WTC11 (cell line): Measurements from ENCODE around the gene ZNF445. TPM values are rescaled to one million over a fixed set of nuclear protein-coding genes. Genes with fewer than 3 reads are reported as not detected.
"Not testable (repeated sequence)": the region's sequence is repeated elsewhere in the genome, so short reads cannot be mapped to it uniquely, and the experiment has no call there.

ENCODE experiments used
- ATAC-seq: fragments of 200-7000 bp; cut with Tn5 transposase; 2 replicates; pipeline ENCODE4 v1.10.0; 2021; ENCODE audit warnings: mild to moderate bottlenecking, moderate library complexity
- CTCF ChIA-PET: fragments of 300-600 bp; sonication (Branson Sonifier 250); formaldehyde crosslinking; loops from one replicate; lab custom pipeline; 2021; ENCODE audit warnings: antibody characterized with exemption; lab: Charles Lee
- POLR2A ChIA-PET: fragments of 350-600 bp; sonication (Branson Sonifier 250); formaldehyde crosslinking; loops from one replicate; lab custom pipeline; 2021; ENCODE audit warnings: antibody characterized with exemption; lab: Charles Lee
- DNase-seq: peaks from one replicate; pipeline ENCODE4 v3.0.0; 2021; ENCODE audit warnings: low spot score
- H3K27ac Mint-ChIP-seq: 2 replicates; pipeline ENCODE4 v1.8.0; 2021; ENCODE audit warnings: mixed read lengths
- H3K27me3 Mint-ChIP-seq: 2 replicates; pipeline ENCODE4 v1.8.0; 2021; ENCODE audit warnings: low read depth, mild to moderate bottlenecking, moderate library complexity, mixed read lengths
- H3K36me3 Mint-ChIP-seq: 2 replicates; pipeline ENCODE4 v1.8.0; 2021; ENCODE audit warnings: mixed read lengths
- H3K4me1 Mint-ChIP-seq: 2 replicates; pipeline ENCODE4 v1.8.0; 2022; ENCODE audit warnings: mixed read lengths
- H3K4me3 Mint-ChIP-seq: 2 replicates; pipeline ENCODE4 v1.8.0; 2021; ENCODE audit warnings: mild to moderate bottlenecking, moderate library complexity, mixed read lengths
- H3K9me3 Mint-ChIP-seq: 2 replicates; pipeline ENCODE4 v1.8.0; 2021; ENCODE audit warnings: mixed read lengths
- CREM ChIP-seq: sonication (generic); formaldehyde crosslinking; IDR thresholded peaks from 2 replicates; pipeline ENCODE4 v1.8.1; 2022; ENCODE audit warnings: mild to moderate bottlenecking, missing genetic modification reagents, moderate library complexity
- ETV6 ChIP-seq: sonication (generic); formaldehyde crosslinking; IDR thresholded peaks from 2 replicates; pipeline ENCODE4 v1.8.1; 2022; ENCODE audit warnings: mild to moderate bottlenecking, missing genetic modification reagents
- FOXP1 ChIP-seq: sonication (generic); formaldehyde crosslinking; IDR thresholded peaks from 2 replicates; pipeline ENCODE4 v1.8.0; 2022; ENCODE audit warnings: missing genetic modification reagents, mild to moderate bottlenecking, moderate library complexity, borderline replicate concordance
- NFATC4 ChIP-seq: fragments of 250-450 bp; sonication (Bioruptor Pico); IDR thresholded peaks from 2 replicates; pipeline ENCODE4 v1.9.0; 2021; ENCODE audit warnings: mild to moderate bottlenecking
- NFE2L1 ChIP-seq: sonication (generic); formaldehyde crosslinking; IDR thresholded peaks from 2 replicates; pipeline ENCODE4 v1.8.1; 2023; ENCODE audit warnings: missing genetic modification reagents
- NR1H2 ChIP-seq: sonication (generic); formaldehyde crosslinking; IDR thresholded peaks from 2 replicates; pipeline ENCODE4 v1.9.0; 2021; ENCODE audit warnings: mild to moderate bottlenecking, moderate library complexity, missing genetic modification reagents
- PRDM15 ChIP-seq: sonication (generic); formaldehyde crosslinking; IDR thresholded peaks from 2 replicates; pipeline ENCODE4 v1.8.0; 2022; ENCODE audit warnings: missing genetic modification reagents
- PRRX2 ChIP-seq: fragments of 250-450 bp; sonication (Bioruptor Pico); IDR thresholded peaks from 2 replicates; pipeline ENCODE4 v1.8.0; 2021; ENCODE audit warnings: mild to moderate bottlenecking
- ZBTB21 ChIP-seq: sonication (generic); formaldehyde crosslinking; IDR thresholded peaks from 2 replicates; pipeline ENCODE4 v1.8.1; 2023; ENCODE audit warnings: mild to moderate bottlenecking, missing genetic modification reagents, borderline replicate concordance
- ZMAT4 ChIP-seq: fragments of 250-450 bp; sonication (Bioruptor Pico); IDR thresholded peaks from 2 replicates; pipeline ENCODE4 v1.9.0; 2021; ENCODE audit warnings: mild to moderate bottlenecking
- ZNF281 ChIP-seq: sonication (generic); formaldehyde crosslinking; IDR thresholded peaks from 2 replicates; pipeline ENCODE4 v1.8.0; 2023; ENCODE audit warnings: mild to moderate bottlenecking, missing genetic modification reagents
- ZNF671 ChIP-seq: fragments of 250-450 bp; sonication (Bioruptor Pico); IDR thresholded peaks from 2 replicates; pipeline ENCODE4 v1.8.0; 2021; ENCODE audit warnings: mild to moderate bottlenecking
- total RNA-seq: library from RNA; stranded (reverse); gene quantifications from 3 replicates; pipeline ENCODE4 v1.2.3, GENCODE V29; 2021
- TF ChIP-seq, protein P1 (sequence below): sonication (generic); formaldehyde crosslinking; IDR thresholded peaks from 2 replicates; pipeline ENCODE4 v1.8.0; 2022; ENCODE audit warnings: mild to moderate bottlenecking, missing genetic modification reagents
- TF ChIP-seq, protein P2 (sequence below): sonication (generic); formaldehyde crosslinking; IDR thresholded peaks from 2 replicates; pipeline ENCODE4 v1.8.1; 2022; ENCODE audit warnings: missing genetic modification reagents, borderline replicate concordance
- TF ChIP-seq, protein P3 (sequence below): sonication (generic); formaldehyde crosslinking; IDR thresholded peaks from 2 replicates; pipeline ENCODE4 v1.8.0; 2022; ENCODE audit warnings: mild to moderate bottlenecking, missing genetic modification reagents
- TF ChIP-seq, protein P4 (sequence below): sonication (generic); formaldehyde crosslinking; IDR thresholded peaks from 2 replicates; pipeline ENCODE4 v1.8.1; 2022; ENCODE audit warnings: low read depth, missing genetic modification reagents, borderline replicate concordance

ZNF445 gene
- total RNA-seq, 1 experiment from 2014 or later = 20.3 TPM

- DNase-seq = peak; percentile 16
- H3K27me3 Mint-ChIP-seq = no peaks in the 10 kb centered on the region
- H3K4me1 Mint-ChIP-seq = peaks cover 21% of the 10 kb centered on the region
- peak overlapping the region; percentile 89 for H3K27ac Mint-ChIP-seq
- ChIA-PET POLR2A (interaction anchor here (0.7 kb wide), 2 partner anchors 13 to 147 kb away, joined by 3 to 9 read pairs; no protein-coding TSS in a partner anchor), CTCF (no interaction called here)
- peaks cover 9% of the 10 kb centered on the region for H3K36me3 Mint-ChIP-seq
- peak overlapping the region; percentile 42; the same call in 1 of the 2 replicates for H3K4me3 Mint-ChIP-seq
- H3K9me3 Mint-ChIP-seq = no peaks in the 10 kb centered on the region
- TF ChIP-seq CREM = no peak
- no peak for TF ChIP-seq FOXP1 (CRISPR knock-in tag)
- TF ChIP-seq ZNF671 (CRISPR knock-in tag) = no peak
- TF ChIP-seq NFATC4 (CRISPR knock-in tag) = no peak
- TF ChIP-seq, protein P1, sequence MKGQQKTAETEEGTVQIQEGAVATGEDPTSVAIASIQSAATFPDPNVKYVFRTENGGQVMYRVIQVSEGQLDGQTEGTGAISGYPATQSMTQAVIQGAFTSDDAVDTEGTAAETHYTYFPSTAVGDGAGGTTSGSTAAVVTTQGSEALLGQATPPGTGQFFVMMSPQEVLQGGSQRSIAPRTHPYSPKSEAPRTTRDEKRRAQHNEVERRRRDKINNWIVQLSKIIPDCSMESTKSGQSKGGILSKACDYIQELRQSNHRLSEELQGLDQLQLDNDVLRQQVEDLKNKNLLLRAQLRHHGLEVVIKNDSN (CRISPR knock-in tag) = no peak
- no peak for TF ChIP-seq PRDM15 (CRISPR knock-in tag)
- TF ChIP-seq, protein P2, sequence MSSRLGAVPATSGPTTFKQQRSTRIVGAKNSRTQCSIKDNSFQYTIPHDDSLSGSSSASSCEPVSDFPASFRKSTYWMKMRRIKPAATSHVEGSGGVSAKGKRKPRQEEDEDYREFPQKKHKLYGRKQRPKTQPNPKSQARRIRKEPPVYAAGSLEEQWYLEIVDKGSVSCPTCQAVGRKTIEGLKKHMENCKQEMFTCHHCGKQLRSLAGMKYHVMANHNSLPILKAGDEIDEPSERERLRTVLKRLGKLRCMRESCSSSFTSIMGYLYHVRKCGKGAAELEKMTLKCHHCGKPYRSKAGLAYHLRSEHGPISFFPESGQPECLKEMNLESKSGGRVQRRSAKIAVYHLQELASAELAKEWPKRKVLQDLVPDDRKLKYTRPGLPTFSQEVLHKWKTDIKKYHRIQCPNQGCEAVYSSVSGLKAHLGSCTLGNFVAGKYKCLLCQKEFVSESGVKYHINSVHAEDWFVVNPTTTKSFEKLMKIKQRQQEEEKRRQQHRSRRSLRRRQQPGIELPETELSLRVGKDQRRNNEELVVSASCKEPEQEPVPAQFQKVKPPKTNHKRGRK (CRISPR knock-in tag) = no peak
- no peak for TF ChIP-seq ZMAT4
- no peak for TF ChIP-seq NFE2L1
- TF ChIP-seq ETV6 (CRISPR knock-in tag) = no peak
- TF ChIP-seq, protein P3, sequence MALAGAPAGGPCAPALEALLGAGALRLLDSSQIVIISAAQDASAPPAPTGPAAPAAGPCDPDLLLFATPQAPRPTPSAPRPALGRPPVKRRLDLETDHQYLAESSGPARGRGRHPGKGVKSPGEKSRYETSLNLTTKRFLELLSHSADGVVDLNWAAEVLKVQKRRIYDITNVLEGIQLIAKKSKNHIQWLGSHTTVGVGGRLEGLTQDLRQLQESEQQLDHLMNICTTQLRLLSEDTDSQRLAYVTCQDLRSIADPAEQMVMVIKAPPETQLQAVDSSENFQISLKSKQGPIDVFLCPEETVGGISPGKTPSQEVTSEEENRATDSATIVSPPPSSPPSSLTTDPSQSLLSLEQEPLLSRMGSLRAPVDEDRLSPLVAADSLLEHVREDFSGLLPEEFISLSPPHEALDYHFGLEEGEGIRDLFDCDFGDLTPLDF (CRISPR knock-in tag) = no peak
- peak; percentile 61 for ATAC-seq
Observed at GRCh38 chr3:44468572-44469520, 8.6 kb downstream of the ZNF445 start.

- H3K27me3 Mint-ChIP-seq, DNase-seq, ATAC-seq, CTCF ChIA-PET, H3K9me3 Mint-ChIP-seq, H3K4me3 Mint-ChIP-seq: not testable (repeated sequence)
- Mint-ChIP-seq H3K4me1 (peaks cover 19% of the 10 kb centered on the region), H3K27ac (peak overlapping the region; percentile 89), H3K36me3 (peaks cover 16% of the 10 kb centered on the region)
- POLR2A ChIA-PET = interaction anchor here (0.7 kb wide), 2 partner anchors 13 to 146 kb away, joined by 3 to 9 read pairs; no protein-coding TSS in a partner anchor
Observed at GRCh38 chr3:44468099-44468537, 9.4 kb downstream of the ZNF445 start.

GRCh38 chr3:44467241-44467640, 10.2 kb downstream of the ZNF445 start:
- DNase-seq = no peak
- CTCF ChIA-PET = no interaction called here
- no peak overlapping the region for H3K4me3 Mint-ChIP-seq
- H3K4me1 Mint-ChIP-seq = peaks cover 19% of the 10 kb centered on the region
- no peaks in the 10 kb centered on the region for H3K27me3 Mint-ChIP-seq
- POLR2A ChIA-PET = no interaction called here
- no peak for ATAC-seq
- peaks cover 4% of the 10 kb centered on the region for H3K9me3 Mint-ChIP-seq
- H3K36me3 Mint-ChIP-seq = peaks cover 23% of the 10 kb centered on the region
- H3K27ac Mint-ChIP-seq = no peak overlapping the region
- TF ChIP-seq NFE2L1 = no peak
- TF ChIP-seq, protein P4, sequence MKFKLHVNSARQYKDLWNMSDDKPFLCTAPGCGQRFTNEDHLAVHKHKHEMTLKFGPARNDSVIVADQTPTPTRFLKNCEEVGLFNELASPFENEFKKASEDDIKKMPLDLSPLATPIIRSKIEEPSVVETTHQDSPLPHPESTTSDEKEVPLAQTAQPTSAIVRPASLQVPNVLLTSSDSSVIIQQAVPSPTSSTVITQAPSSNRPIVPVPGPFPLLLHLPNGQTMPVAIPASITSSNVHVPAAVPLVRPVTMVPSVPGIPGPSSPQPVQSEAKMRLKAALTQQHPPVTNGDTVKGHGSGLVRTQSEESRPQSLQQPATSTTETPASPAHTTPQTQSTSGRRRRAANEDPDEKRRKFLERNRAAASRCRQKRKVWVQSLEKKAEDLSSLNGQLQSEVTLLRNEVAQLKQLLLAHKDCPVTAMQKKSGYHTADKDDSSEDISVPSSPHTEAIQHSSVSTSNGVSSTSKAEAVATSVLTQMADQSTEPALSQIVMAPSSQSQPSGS (CRISPR knock-in tag) = no peak
- TF ChIP-seq ZBTB21 = no peak
- no peak for TF ChIP-seq PRRX2 (CRISPR knock-in tag)
- TF ChIP-seq, protein P3 (CRISPR knock-in tag) = no peak
- TF ChIP-seq ZNF281 (CRISPR knock-in tag) = no peak
- TF ChIP-seq NR1H2 (CRISPR knock-in tag) = no peak
